Astrocyte of the cerebellum (primary cell): ENCODE measurements around the gene SLC35F4.

Experiments
- DNase-seq: peaks from one replicate; pipeline ENCODE4 v3.0.0-alpha.2; 2011; ENCODE audit warnings: low read depth
- H3K4me3 ChIP-seq: 2 replicates; pipeline ENCODE4 v1.5.1; 2011; ENCODE audit warnings: mild to moderate bottlenecking, low read depth, low read length, moderate library complexity
- CTCF ChIP-seq: IDR thresholded peaks from 2 replicates; pipeline ENCODE4 v1.5.1; 2012; ENCODE audit warnings: low read length, low read depth, moderate library complexity, mild to moderate bottlenecking; ENCODE audit errors: missing control alignments
- in situ Hi-C: cut with HindIII; loops from 2 replicates; pipeline ENCODE4 v1.10.0; 2017; ENCODE audit warnings: low sequenced_read_pairs

The SLC35F4 gene

GRCh38 chr14:57854571-57854970, 11.3 kb downstream of the SLC35F4 start:
- no peak overlapping the region for H3K4me3 ChIP-seq
- DNase-seq = no peak
- TF ChIP-seq CTCF = no peak
- in situ Hi-C loops = no loop called here

- H3K4me3 ChIP-seq = no peak overlapping the region
- DNase-seq = no peak
- TF ChIP-seq CTCF = no peak
- in situ Hi-C loops = no loop called here
These were observed 14.5 kb downstream of the SLC35F4 start for GRCh38 chr14:57851354-57851753.

GRCh38 chr14:57848786-57849185, 17.1 kb downstream of the SLC35F4 start:
- DNase-seq = no peak
- no peak for TF ChIP-seq CTCF
- in situ Hi-C loops = no loop called here
- H3K4me3 ChIP-seq = no peak overlapping the region

- DNase-seq = no peak
- no peak for TF ChIP-seq CTCF
- no peak overlapping the region for H3K4me3 ChIP-seq
- in situ Hi-C loops = no loop called here
These were observed 17.5 kb downstream of the SLC35F4 start for GRCh38 chr14:57848353-57848752.

- no peak overlapping the region for H3K4me3 ChIP-seq
- in situ Hi-C loops = no loop called here
- no peak for TF ChIP-seq CTCF
- no peak for DNase-seq
These were observed 18.2 kb downstream of the SLC35F4 start for GRCh38 chr14:57847706-57848105.

- no peak overlapping the region for H3K4me3 ChIP-seq
- DNase-seq = no peak
- in situ Hi-C loops = no loop called here
- no peak for TF ChIP-seq CTCF
These were observed 18.8 kb downstream of the SLC35F4 start for GRCh38 chr14:57847096-57847495.

- no peak for DNase-seq
These were observed 19.3 kb downstream of the SLC35F4 start for GRCh38 chr14:57846596-57846995.

More at GRCh38 chr14:57846596-57846995, 19.3 kb downstream of the SLC35F4 start:
- TF ChIP-seq CTCF = no peak
- no peak overlapping the region for H3K4me3 ChIP-seq
- in situ Hi-C loops = no loop called here
